Endothelial cell (in vitro differentiated cells): Measurements from ENCODE around the gene TMEM181. TPM values are rescaled to one million over a fixed set of nuclear protein-coding genes. Genes with fewer than 3 reads are reported as not detected.

Source experiments
- DNase-seq: peaks from one replicate; pipeline ENCODE4 v3.0.0; 2021; ENCODE audit warnings: low spot score
- H3K27ac Mint-ChIP-seq: one replicate; pipeline ENCODE4 v1.8.0; 2021; ENCODE audit warnings: mixed read lengths, inconsistent platforms; ENCODE audit not compliant: unreplicated experiment
- H3K27me3 Mint-ChIP-seq: one replicate; pipeline ENCODE4 v1.8.0; 2021; ENCODE audit warnings: mild to moderate bottlenecking, moderate library complexity, mixed read lengths, inconsistent platforms; ENCODE audit not compliant: unreplicated experiment
- H3K36me3 Mint-ChIP-seq: one replicate; pipeline ENCODE4 v1.8.0; 2021; ENCODE audit warnings: mild to moderate bottlenecking, low read depth, mixed read lengths, inconsistent platforms; ENCODE audit not compliant: unreplicated experiment
- H3K4me1 Mint-ChIP-seq: one replicate; pipeline ENCODE4 v1.8.0; 2021; ENCODE audit warnings: mild to moderate bottlenecking, mixed read lengths, inconsistent platforms; ENCODE audit not compliant: unreplicated experiment
- H3K4me3 Mint-ChIP-seq: one replicate; pipeline ENCODE4 v1.8.0; 2021; ENCODE audit warnings: mild to moderate bottlenecking, mixed read lengths, inconsistent platforms; ENCODE audit not compliant: unreplicated experiment
- H3K9me3 Mint-ChIP-seq: one replicate; pipeline ENCODE4 v1.8.0; 2021; ENCODE audit warnings: mixed read lengths, inconsistent platforms; ENCODE audit not compliant: unreplicated experiment
- total RNA-seq: library from RNA; stranded (reverse); fragmentation: NEBNext Ultra II Directional; extraction: Animal tissue kit (Norgen Biotek cat#: 25700); gene quantifications from one replicate; pipeline ENCODE4 v1.2.1, GENCODE V29; 2021; ENCODE audit not compliant: unreplicated experiment
- TF ChIP-seq, protein P1 (sequence below): fragments of 200-600 bp; sonication (generic); IDR thresholded peaks from one replicate; pipeline ENCODE4 v1.5.0; 2021; ENCODE audit warnings: antibody characterized with exemption; ENCODE audit not compliant: unreplicated experiment

The TMEM181 gene
- total RNA-seq, 1 donor from 2014 or later: 29.5 TPM

DNA sequence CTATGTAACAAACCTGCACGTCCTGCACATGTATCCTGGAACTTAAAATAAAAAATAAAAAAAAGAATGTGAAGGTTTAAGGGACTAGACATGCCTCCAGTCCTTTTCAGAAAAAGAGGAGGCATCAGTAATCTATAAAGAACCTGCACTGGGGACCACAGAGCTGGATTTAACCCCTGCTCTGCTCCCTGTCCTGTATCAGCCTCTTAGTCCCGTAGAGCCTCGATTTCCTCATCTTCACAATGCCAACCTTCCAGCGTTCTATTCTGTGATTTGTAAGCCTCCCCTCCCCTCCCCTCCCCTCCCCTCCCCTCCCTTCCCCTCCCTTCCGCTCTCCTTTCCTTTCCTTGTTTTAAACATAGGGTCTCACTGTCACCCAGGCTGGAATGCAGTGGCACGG lies 31.1 kb upstream of the TMEM181 start:
- H3K27ac Mint-ChIP-seq: no peak overlapping the region
- H3K4me3 Mint-ChIP-seq: no peak overlapping the region
- TF ChIP-seq, protein P1, sequence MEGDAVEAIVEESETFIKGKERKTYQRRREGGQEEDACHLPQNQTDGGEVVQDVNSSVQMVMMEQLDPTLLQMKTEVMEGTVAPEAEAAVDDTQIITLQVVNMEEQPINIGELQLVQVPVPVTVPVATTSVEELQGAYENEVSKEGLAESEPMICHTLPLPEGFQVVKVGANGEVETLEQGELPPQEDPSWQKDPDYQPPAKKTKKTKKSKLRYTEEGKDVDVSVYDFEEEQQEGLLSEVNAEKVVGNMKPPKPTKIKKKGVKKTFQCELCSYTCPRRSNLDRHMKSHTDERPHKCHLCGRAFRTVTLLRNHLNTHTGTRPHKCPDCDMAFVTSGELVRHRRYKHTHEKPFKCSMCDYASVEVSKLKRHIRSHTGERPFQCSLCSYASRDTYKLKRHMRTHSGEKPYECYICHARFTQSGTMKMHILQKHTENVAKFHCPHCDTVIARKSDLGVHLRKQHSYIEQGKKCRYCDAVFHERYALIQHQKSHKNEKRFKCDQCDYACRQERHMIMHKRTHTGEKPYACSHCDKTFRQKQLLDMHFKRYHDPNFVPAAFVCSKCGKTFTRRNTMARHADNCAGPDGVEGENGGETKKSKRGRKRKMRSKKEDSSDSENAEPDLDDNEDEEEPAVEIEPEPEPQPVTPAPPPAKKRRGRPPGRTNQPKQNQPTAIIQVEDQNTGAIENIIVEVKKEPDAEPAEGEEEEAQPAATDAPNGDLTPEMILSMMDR: no peak
- H3K36me3 Mint-ChIP-seq: peaks cover under 1% of the 10 kb centered on the region
- H3K27me3 Mint-ChIP-seq: peaks cover 4% of the 10 kb centered on the region
- no peak for DNase-seq
- no peaks in the 10 kb centered on the region for H3K9me3 Mint-ChIP-seq
- H3K4me1 Mint-ChIP-seq: peaks cover 9% of the 10 kb centered on the region

DNA sequence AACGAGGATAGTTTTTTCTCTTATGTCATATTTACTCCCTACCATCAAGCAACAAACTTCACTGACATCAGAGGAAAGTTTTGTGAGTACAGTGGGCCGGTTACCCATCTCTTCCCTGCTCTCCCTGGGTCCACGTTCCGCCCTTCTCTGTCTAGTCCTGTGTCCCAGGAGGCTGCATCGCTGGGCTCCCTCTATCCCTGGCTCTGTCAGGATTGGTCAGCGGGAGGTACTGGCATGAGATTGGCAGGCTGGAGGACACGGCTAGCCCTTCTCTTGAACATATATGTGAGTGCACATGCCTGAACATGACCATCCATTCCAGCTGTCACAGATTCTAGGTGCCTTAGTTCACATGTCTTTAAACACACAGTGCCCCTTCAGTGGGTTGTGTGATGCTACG lies 30.3 kb upstream of the TMEM181 start:
- TF ChIP-seq, protein P1: no peak
- Mint-ChIP-seq H3K27ac (no peak overlapping the region), H3K36me3 (no peaks in the 10 kb centered on the region), H3K4me1 (peaks cover 9% of the 10 kb centered on the region), H3K4me3 (no peak overlapping the region), H3K27me3 (peaks cover 4% of the 10 kb centered on the region), H3K9me3 (no peaks in the 10 kb centered on the region)
- no peak for DNase-seq

DNA sequence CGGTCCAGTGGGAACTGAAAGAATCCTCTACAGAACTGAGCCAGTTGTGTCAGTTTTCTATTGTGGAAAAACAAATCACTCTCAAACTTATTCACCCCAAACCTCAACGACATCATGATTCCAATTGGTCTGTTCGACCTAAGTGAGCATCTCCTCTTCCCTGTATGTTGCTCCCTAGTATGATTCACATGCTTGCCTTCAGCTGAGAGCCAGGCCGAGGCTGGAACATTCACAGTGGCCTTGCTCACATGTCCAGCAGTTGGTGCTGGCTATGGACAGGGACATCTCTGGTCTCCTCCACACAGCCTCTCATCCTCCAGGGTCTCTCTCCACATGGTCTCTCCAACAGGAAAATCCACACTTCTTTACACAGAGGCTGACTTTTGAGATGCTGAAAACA lies 28.3 kb upstream of the TMEM181 start:
- Mint-ChIP-seq H3K27ac (no peak overlapping the region), H3K4me3 (no peak overlapping the region), H3K9me3 (no peaks in the 10 kb centered on the region), H3K36me3 (no peaks in the 10 kb centered on the region), H3K27me3 (no peaks in the 10 kb centered on the region), H3K4me1 (peaks cover 3% of the 10 kb centered on the region)
- TF ChIP-seq, protein P1: no peak
- no peak for DNase-seq

DNA sequence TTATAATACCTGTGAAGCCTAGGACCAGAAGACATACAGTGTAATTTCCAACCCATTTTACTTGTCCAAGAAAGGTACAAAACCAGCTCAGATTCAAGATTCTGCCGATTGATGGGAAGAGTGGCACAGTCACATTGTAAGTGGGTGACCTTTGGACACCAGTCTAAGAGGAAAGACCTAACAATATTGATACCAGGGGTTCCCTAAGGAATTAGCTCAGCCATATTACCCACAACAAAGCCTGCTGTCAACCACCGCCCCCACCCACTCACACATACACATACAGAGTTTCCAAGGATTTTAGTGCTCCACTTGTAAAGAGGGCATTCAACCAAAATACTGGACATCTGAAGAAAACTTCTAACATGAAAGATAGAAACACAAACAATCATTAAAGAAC lies 27.9 kb upstream of the TMEM181 start:
- Mint-ChIP-seq H3K4me3 (no peak overlapping the region), H3K9me3 (no peaks in the 10 kb centered on the region), H3K27me3 (no peaks in the 10 kb centered on the region), H3K4me1 (no peaks in the 10 kb centered on the region), H3K27ac (no peak overlapping the region), H3K36me3 (no peaks in the 10 kb centered on the region)
- TF ChIP-seq, protein P1: no peak
- DNase-seq: no peak

DNA sequence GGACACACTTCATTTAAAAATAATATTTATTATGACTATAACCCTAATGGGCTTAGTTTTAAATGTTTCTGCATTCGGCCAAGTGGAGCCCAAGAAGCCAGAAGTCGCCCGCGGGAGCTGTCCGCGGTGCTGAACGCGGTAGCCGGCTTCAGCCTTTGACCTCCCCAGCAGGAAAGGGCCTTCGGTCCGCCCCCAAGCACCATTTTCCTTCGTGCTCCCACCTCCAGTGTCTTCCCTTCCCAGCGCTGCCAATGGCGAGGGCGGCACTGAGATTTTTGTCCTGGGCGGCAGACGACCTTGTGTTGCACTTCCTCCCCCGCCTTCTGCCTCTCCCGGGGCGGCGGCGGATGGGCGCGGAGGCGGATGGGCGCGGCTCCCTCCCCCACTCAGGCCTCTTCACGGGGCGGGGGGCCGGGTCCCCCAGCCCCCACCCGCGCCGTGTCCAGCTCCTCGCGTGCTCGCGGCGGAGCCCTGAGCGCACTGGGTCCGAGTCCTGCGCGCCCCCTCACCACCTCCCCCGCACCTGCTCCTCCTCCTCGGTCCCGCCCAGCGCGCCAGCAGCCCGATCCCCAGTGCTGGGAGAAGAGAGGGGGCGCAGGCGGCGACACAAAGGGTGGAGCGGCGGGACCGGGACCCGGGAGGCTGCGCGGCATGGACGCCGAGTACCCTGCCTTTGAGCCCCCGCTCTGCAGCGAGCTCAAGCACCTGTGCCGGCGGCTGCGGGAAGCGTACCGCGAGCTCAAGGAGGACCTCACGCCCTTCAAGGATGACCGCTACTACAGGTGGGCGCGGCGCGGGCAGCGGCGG lies 23.6 kb upstream of the TMEM181 start:
- H3K9me3 Mint-ChIP-seq: no peaks in the 10 kb centered on the region
- TF ChIP-seq, protein P1: no peak
- DNase-seq: peak; percentile 89
- H3K36me3 Mint-ChIP-seq: no peaks in the 10 kb centered on the region
- no peaks in the 10 kb centered on the region for H3K4me1 Mint-ChIP-seq
- H3K27me3 Mint-ChIP-seq: peaks cover 2% of the 10 kb centered on the region
- no peak overlapping the region for H3K27ac Mint-ChIP-seq
- peak overlapping the region; percentile 87 for H3K4me3 Mint-ChIP-seq
